ENCODE measurements around the gene PPM1L.

Gene PPM1L

GRCh38 chr3:160758929-160759577 lies 3.0 kb downstream of the PPM1L start:
- in situ Hi-C loops (cut with MboI; ENCODE audit: low sequenced_read_pairs), result no loop called here

GRCh38 chr3:160763073-160763472 lies 7.0 kb downstream of the PPM1L start:
- in situ Hi-C loops (cut with MboI; ENCODE audit: low sequenced_read_pairs), result no loop called here

- in situ Hi-C loops (cut with MboI; ENCODE audit: low sequenced_read_pairs), result no loop called here
These were observed 9.2 kb downstream of the PPM1L start for GRCh38 chr3:160765211-160765610.

- in situ Hi-C loops (cut with MboI; ENCODE audit: low sequenced_read_pairs), result no loop called here
These were observed 12.0 kb downstream of the PPM1L start for GRCh38 chr3:160768031-160768430.

- in situ Hi-C loops (cut with MboI; ENCODE audit: low sequenced_read_pairs), result no loop called here
These were observed 12.9 kb downstream of the PPM1L start for GRCh38 chr3:160768918-160769317.

- in situ Hi-C loops (cut with MboI; ENCODE audit: low sequenced_read_pairs), result no loop called here
These were observed 15.9 kb downstream of the PPM1L start for GRCh38 chr3:160771811-160772459.

GRCh38 chr3:160773722-160774121 lies 17.7 kb downstream of the PPM1L start:
- in situ Hi-C loops (cut with MboI; ENCODE audit: low sequenced_read_pairs), result no loop called here

GRCh38 chr3:160774172-160774571 lies 18.1 kb downstream of the PPM1L start:
- in situ Hi-C loops (cut with MboI; ENCODE audit: low sequenced_read_pairs), result no loop called here

- in situ Hi-C loops (cut with MboI; ENCODE audit: low sequenced_read_pairs), result no loop called here
These were observed 22.4 kb downstream of the PPM1L start for GRCh38 chr3:160778480-160778879.

- in situ Hi-C loops (cut with MboI; ENCODE audit: low sequenced_read_pairs), result no loop called here
These were observed 23.0 kb downstream of the PPM1L start for GRCh38 chr3:160779040-160779439.

GRCh38 chr3:160780245-160780644 lies 24.2 kb downstream of the PPM1L start:
- in situ Hi-C loops (cut with MboI; ENCODE audit: low sequenced_read_pairs), result no loop called here

GRCh38 chr3:160781402-160781801 lies 25.4 kb downstream of the PPM1L start:
- in situ Hi-C loops (cut with MboI; ENCODE audit: low sequenced_read_pairs), result no loop called here

- in situ Hi-C loops (cut with MboI; ENCODE audit: low sequenced_read_pairs), result no loop called here
These were observed 25.8 kb downstream of the PPM1L start for GRCh38 chr3:160781863-160782262.

GRCh38 chr3:160784853-160785252 lies 28.8 kb downstream of the PPM1L start:
- in situ Hi-C loops (cut with MboI; ENCODE audit: low sequenced_read_pairs), result no loop called here

GRCh38 chr3:160790726-160791125 lies 34.7 kb downstream of the PPM1L start:
- in situ Hi-C loops (cut with MboI; ENCODE audit: low sequenced_read_pairs), result no loop called here

- in situ Hi-C loops (cut with MboI; ENCODE audit: low sequenced_read_pairs), result no loop called here
These were observed 36.5 kb downstream of the PPM1L start for GRCh38 chr3:160792540-160792939.

GRCh38 chr3:160793722-160794252 lies 37.8 kb downstream of the PPM1L start:
- in situ Hi-C loops (cut with MboI; ENCODE audit: low sequenced_read_pairs), result no loop called here

- in situ Hi-C loops (cut with MboI; ENCODE audit: low sequenced_read_pairs), result no loop called here
These were observed 40.2 kb downstream of the PPM1L start for GRCh38 chr3:160796089-160796812.

- in situ Hi-C loops (cut with MboI; ENCODE audit: low sequenced_read_pairs), result no loop called here
These were observed 40.8 kb downstream of the PPM1L start for GRCh38 chr3:160796813-160797164.

GRCh38 chr3:160797356-160797755 lies 41.3 kb downstream of the PPM1L start:
- in situ Hi-C loops (cut with MboI; ENCODE audit: low sequenced_read_pairs), result no loop called here

- in situ Hi-C loops (cut with MboI; ENCODE audit: low sequenced_read_pairs), result no loop called here
These were observed 45.5 kb downstream of the PPM1L start for GRCh38 chr3:160801386-160802118.
